Measurements from ENCODE around the gene SORCS2.

The SORCS2 gene

GRCh38 chr4:7192252-7193029 lies at the start of gene SORCS2:
TSS of gene SORCS2 (plus strand) at chr4:7192538.
- in situ Hi-C loops (cut with MboI; ENCODE audit: low sequenced_read_pairs): no loop called here

GRCh38 chr4:7144374-7145290 lies 47.7 kb upstream of the SORCS2 start:
- in situ Hi-C loops (cut with MboI; ENCODE audit: low sequenced_read_pairs): no loop called here

- in situ Hi-C loops (cut with MboI; ENCODE audit: low sequenced_read_pairs): no loop called here
Observed at GRCh38 chr4:7145291-7145934, 46.9 kb upstream of the SORCS2 start.

GRCh38 chr4:7146059-7146785 lies 46.1 kb upstream of the SORCS2 start:
- in situ Hi-C loops (cut with MboI; ENCODE audit: low sequenced_read_pairs): no loop called here

- in situ Hi-C loops (cut with MboI; ENCODE audit: low sequenced_read_pairs): no loop called here
Observed at GRCh38 chr4:7146786-7147115, 45.6 kb upstream of the SORCS2 start.

- in situ Hi-C loops (cut with MboI; ENCODE audit: low sequenced_read_pairs): no loop called here
Observed at GRCh38 chr4:7147261-7147660, 45.1 kb upstream of the SORCS2 start.

- in situ Hi-C loops (cut with MboI; ENCODE audit: low sequenced_read_pairs): no loop called here
Observed at GRCh38 chr4:7147661-7148310, 44.6 kb upstream of the SORCS2 start.

- in situ Hi-C loops (cut with MboI; ENCODE audit: low sequenced_read_pairs): no loop called here
Observed at GRCh38 chr4:7148337-7148736, 44.0 kb upstream of the SORCS2 start.

GRCh38 chr4:7150036-7150635 lies 42.2 kb upstream of the SORCS2 start:
- in situ Hi-C loops (cut with MboI; ENCODE audit: low sequenced_read_pairs): no loop called here

- in situ Hi-C loops (cut with MboI; ENCODE audit: low sequenced_read_pairs): no loop called here
Observed at GRCh38 chr4:7151668-7152227, 40.6 kb upstream of the SORCS2 start.

GRCh38 chr4:7153711-7154110 lies 38.6 kb upstream of the SORCS2 start:
- in situ Hi-C loops (cut with MboI; ENCODE audit: low sequenced_read_pairs): no loop called here

- in situ Hi-C loops (cut with MboI; ENCODE audit: low sequenced_read_pairs): no loop called here
Observed at GRCh38 chr4:7154351-7154981, 37.9 kb upstream of the SORCS2 start.

GRCh38 chr4:7155590-7156071 lies 36.7 kb upstream of the SORCS2 start:
- in situ Hi-C loops (cut with MboI; ENCODE audit: low sequenced_read_pairs): no loop called here

- in situ Hi-C loops (cut with MboI; ENCODE audit: low sequenced_read_pairs): no loop called here
Observed at GRCh38 chr4:7156328-7156727, 36.0 kb upstream of the SORCS2 start.

GRCh38 chr4:7156761-7157488 lies 35.4 kb upstream of the SORCS2 start:
- in situ Hi-C loops (cut with MboI; ENCODE audit: low sequenced_read_pairs): no loop called here

- in situ Hi-C loops (cut with MboI; ENCODE audit: low sequenced_read_pairs): no loop called here
Observed at GRCh38 chr4:7157666-7158065, 34.7 kb upstream of the SORCS2 start.

GRCh38 chr4:7158081-7158750 lies 34.1 kb upstream of the SORCS2 start:
- in situ Hi-C loops (cut with MboI; ENCODE audit: low sequenced_read_pairs): no loop called here

GRCh38 chr4:7158991-7159390 lies 33.3 kb upstream of the SORCS2 start:
- in situ Hi-C loops (cut with MboI; ENCODE audit: low sequenced_read_pairs): no loop called here
